ENCODE data around the gene MLIP. TPM values are rescaled to one million over a fixed set of nuclear protein-coding genes. Genes with fewer than 3 reads are reported as not detected.

The MLIP gene
- total and polyA plus RNA-seq, 2 of the 13 experiments (the other 11 are each of a cell fraction or from before 2014, with no cell fraction given): 0.08 to 0.33 TPM

GRCh38 chr6:54310377-54311152 is 199.3 kb downstream of the MLIP start:
- H3K27me3 ChIP-seq (ENCODE audit: control insufficient read depth in 1 of 2, insufficient read depth in 2 of 2, low read length in 2 of 2): no peaks in the 10 kb centered on the region
- intact Hi-C loops (cut with micrococcal nuclease; ENCODE audit: unreplicated experiment): no loop called here
- BruUV-seq (replicated peaks): no TSS peak
- ATAC-seq (no peak), DNase-seq (ENCODE audit: low spot score) (no peak), FAIRE-seq (no peak)
- no peak overlapping the region for H3K9ac ChIP-seq (ENCODE audit: insufficient read depth, low read depth, low read length)
- H4K20me1 ChIP-seq (ENCODE audit: insufficient read depth, low read length): no peaks in the 10 kb centered on the region
- H3K79me2 ChIP-seq (ENCODE audit: insufficient read depth, low read length): no peaks in the 10 kb centered on the region
- peaks cover 22% of the 10 kb centered on the region for H3K4me1 ChIP-seq (ENCODE audit: insufficient read depth, low read length)
- POLR2A ChIA-PET: no interaction called here
- no peaks in the 10 kb centered on the region for H3K36me3 ChIP-seq (replicated peaks in 1 of 2; ENCODE audit: control insufficient read depth in 1 of 2, insufficient read depth in 2 of 2, low read length in 2 of 2)
- no peaks in the 10 kb centered on the region for H3K9me3 ChIP-seq (ENCODE audit: low read length)
- in situ Hi-C loops (cut with HindIII; ENCODE audit: extremely low pct_ligation_motif_present, low pct_unique_long_range_greater_than_20kb): no loop called here
- no peak overlapping the region for H2AFZ ChIP-seq (ENCODE audit: low read length)
- no peak overlapping the region for H3K4me2 ChIP-seq (ENCODE audit: low read depth, low read length)
- no peak for TF ChIP-seq ZNF782 (CRISPR knock-in tag; IDR thresholded peaks at IDR 0.05; ENCODE audit: borderline replicate concordance)
- no peak for TF ChIP-seq ZNF34 (CRISPR knock-in tag; IDR thresholded peaks at IDR 0.05; ENCODE audit: borderline replicate concordance)
- TF ChIP-seq ATM (IDR thresholded peaks at IDR 0.05; ENCODE audit: borderline replicate concordance): peak; percentile 12; the same call in 1 of the 2 replicates
- TF ChIP-seq ETS1 (CRISPR knock-in tag; IDR thresholded peaks at IDR 0.05): no peak
- no peak for TF ChIP-seq NFE2 (CRISPR knock-in tag; IDR thresholded peaks at IDR 0.05)
- TF ChIP-seq TRIM24 (CRISPR knock-in tag; IDR thresholded peaks at IDR 0.05): no peak
- no peak for TF ChIP-seq LRRFIP1 (CRISPR knock-in tag; conservative IDR thresholded peaks at IDR 0.05)
- WGBS (ENCODE audit: low lambda C conversion rate): 8% methylated on average over 1 of the region's 1 CpG
- H3K27ac ChIP-seq (ENCODE audit: extremely low read length, insufficient read depth, low read length): no peak overlapping the region
- no peak overlapping the region for H3K4me3 ChIP-seq (replicated peaks in 1 of 3; ENCODE audit: insufficient read depth in 1 of 3, low read depth in 2 of 3, low read length in 3 of 3)
- CTCF ChIA-PET (ENCODE audit: low intra/inter-chr PET ratio, low total read pairs): no interaction called here
